OCI-LY7 (cell line): Measurements from ENCODE around the gene DEFB131A. TPM values are rescaled to one million over a fixed set of nuclear protein-coding genes. Genes with fewer than 3 reads are reported as not detected.
"Not testable (repeated sequence)": the region's sequence is repeated elsewhere in the genome, so short reads cannot be mapped to it uniquely, and the experiment has no call there.

Experiments used
- BruUV-seq: library from RNA; stranded (reverse); fragments of 400-500 nt; replicated peaks from 2 replicates; lab custom pipeline; 2021; lab: Mats Ljungman, UMichigan
- CTCF ChIA-PET: fragments of 300-600 bp; sonication (Branson Sonifier 250); formaldehyde crosslinking; loops from one replicate; lab custom pipeline; 2022; ENCODE audit warnings: antibody characterized with exemption; ENCODE audit not compliant: unreplicated experiment; lab: Charles Lee
- POLR2A ChIA-PET: fragments of 300-600 bp; sonication (Branson Sonifier 250); formaldehyde crosslinking; loops from one replicate; lab custom pipeline; 2022; ENCODE audit warnings: antibody characterized with exemption; lab: Charles Lee
- DNase-seq: peaks from one replicate; pipeline ENCODE4 v3.0.0-alpha.2; 2015; ENCODE audit warnings: low spot score
- H2AFZ ChIP-seq: fragments of 200-600 bp; sonication (generic), shearing (Covaris generic); 2 replicates; pipeline ENCODE4 v1.6.1; 2014; ENCODE audit warnings: mild to moderate bottlenecking, antibody characterized with exemption, low read length, moderate library complexity
- H3K27ac ChIP-seq: fragments of 200-600 bp; sonication (generic); 2 replicates; pipeline ENCODE4 v1.5.1; 2014; ENCODE audit warnings: mixed run types, low read depth, mild to moderate bottlenecking, moderate library complexity, low read length, inconsistent platforms; ENCODE audit not compliant: poor library complexity, severe bottlenecking
- H3K36me3 ChIP-seq: fragments of 200-600 bp; sonication (generic); 2 replicates; pipeline ENCODE4 v1.6.1; 2014; ENCODE audit warnings: mild to moderate bottlenecking, antibody characterized with exemption, low read length, moderate library complexity, mixed read lengths; ENCODE audit not compliant: insufficient read depth
- H3K4me1 ChIP-seq: fragments of 200-600 bp; sonication (generic); 2 replicates; pipeline ENCODE4 v1.5.1; 2014; ENCODE audit warnings: mild to moderate bottlenecking, low read length; ENCODE audit not compliant: insufficient read depth, poor library complexity, severe bottlenecking
- H3K4me2 ChIP-seq: fragments of 200-600 bp; sonication (generic); 2 replicates; pipeline ENCODE4 v1.6.1; 2014; ENCODE audit warnings: mild to moderate bottlenecking, low read length
- H3K4me3 ChIP-seq: fragments of 200-600 bp; sonication (generic); 2 replicates; pipeline ENCODE4 v1.5.1; 2014; ENCODE audit warnings: mild to moderate bottlenecking, low read depth, low read length; ENCODE audit not compliant: poor library complexity, severe bottlenecking
- H3K79me2 ChIP-seq: fragments of 200-600 bp; sonication (generic); 2 replicates; pipeline ENCODE4 v1.6.1; 2016; ENCODE audit warnings: low read depth, mild to moderate bottlenecking, low read length, moderate library complexity, mixed read lengths; ENCODE audit not compliant: insufficient read depth
- H3K9me2 ChIP-seq: fragments of 200-600 bp; sonication (generic); 2 replicates; pipeline ENCODE4 v1.6.1; 2016; ENCODE audit warnings: mild to moderate bottlenecking, low read length, mixed read lengths; ENCODE audit not compliant: insufficient read depth
- H3K9me3 ChIP-seq: fragments of 200-600 bp; sonication (generic); 2 replicates; pipeline ENCODE4 v1.6.1; 2014; ENCODE audit warnings: mild to moderate bottlenecking, mixed run types, low read length, mixed read lengths
- H4K20me1 ChIP-seq: fragments of 200-600 bp; sonication (generic); 2 replicates; pipeline ENCODE4 v1.6.1; 2014; ENCODE audit warnings: mild to moderate bottlenecking, antibody characterized with exemption, low read length, moderate library complexity, mixed read lengths; ENCODE audit not compliant: insufficient read depth
- intact Hi-C: fragments of 100-400 bp; cut with micrococcal nuclease; formaldehyde crosslinking; loops from one replicate; pipeline ENCODE4 v1.10.0; 2022; ENCODE audit not compliant: unreplicated experiment
- total RNA-seq, 2 experiments: library from RNA; depleted of rRNA in 1 of 2; stranded (reverse); fragments of >200 nt in 1 of 2; shearing (Covaris generic) in 1 of 2; gene quantifications; 2 replicates each; pipeline ENCODE4 v1.2.3, GENCODE V29; 2014 to 2022

DEFB131A gene
- total RNA-seq, 2 experiments from 2014 or later = not detected

- H3K27ac ChIP-seq, H3K9me2 ChIP-seq, BruUV-seq, H3K36me3 ChIP-seq, H4K20me1 ChIP-seq, H3K4me2 ChIP-seq, H3K79me2 ChIP-seq, H3K9me3 ChIP-seq, H2AFZ ChIP-seq, POLR2A ChIA-PET, H3K4me1 ChIP-seq, H3K4me3 ChIP-seq, DNase-seq, CTCF ChIA-PET: not testable (repeated sequence)
- intact Hi-C loops = loop anchor here (2.0 kb wide), 1 partner anchor 27 kb away; no protein-coding TSS in a partner anchor
These were observed 10.1 kb downstream of the DEFB131A start for GRCh38 chr4:9454284-9454683.

DNA sequence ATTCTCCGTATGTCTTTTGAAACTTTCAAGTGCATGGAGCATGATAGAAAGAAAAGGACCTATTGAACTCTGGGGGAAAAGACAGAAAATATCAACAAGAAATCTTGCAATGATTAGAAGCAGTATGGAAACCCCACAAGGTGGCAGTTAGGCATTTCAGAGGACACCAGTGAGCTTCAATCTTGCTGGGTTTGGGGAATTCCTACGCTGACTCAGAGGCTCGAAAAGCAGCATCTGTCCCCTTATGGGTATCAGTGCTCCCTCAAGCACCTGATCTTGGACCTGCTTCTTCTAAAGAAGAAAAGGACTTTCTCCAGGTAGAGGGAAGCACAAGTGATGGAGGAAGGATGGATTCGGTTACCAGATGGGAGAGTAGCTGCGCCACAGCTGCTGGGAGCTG is 10.8 kb downstream of the DEFB131A start:
- BruUV-seq, H3K4me2 ChIP-seq, H3K4me3 ChIP-seq, H4K20me1 ChIP-seq, H3K9me3 ChIP-seq, H2AFZ ChIP-seq, POLR2A ChIA-PET, H3K9me2 ChIP-seq, CTCF ChIA-PET, H3K79me2 ChIP-seq, H3K4me1 ChIP-seq, H3K36me3 ChIP-seq, H3K27ac ChIP-seq, DNase-seq: not testable (repeated sequence)
- intact Hi-C loops = loop anchor here (2.0 kb wide), 1 partner anchor 26 kb away; no protein-coding TSS in a partner anchor

- H2AFZ ChIP-seq, DNase-seq, CTCF ChIA-PET, H3K9me3 ChIP-seq, H3K4me2 ChIP-seq, H3K27ac ChIP-seq, H3K9me2 ChIP-seq, H3K36me3 ChIP-seq, H3K79me2 ChIP-seq, intact Hi-C loops, BruUV-seq, H3K4me1 ChIP-seq, POLR2A ChIA-PET, H4K20me1 ChIP-seq, H3K4me3 ChIP-seq: not testable (repeated sequence)
These were observed 35.3 kb downstream of the DEFB131A start for GRCh38 chr4:9479466-9479865.

GRCh38 chr4:9480066-9480465 is 35.9 kb downstream of the DEFB131A start:
- H4K20me1 ChIP-seq, H3K9me2 ChIP-seq, CTCF ChIA-PET, H3K4me3 ChIP-seq, H3K79me2 ChIP-seq, H3K4me2 ChIP-seq, DNase-seq, POLR2A ChIA-PET, BruUV-seq, H3K27ac ChIP-seq, H3K9me3 ChIP-seq, H2AFZ ChIP-seq, H3K36me3 ChIP-seq, H3K4me1 ChIP-seq: not testable (repeated sequence)
- intact Hi-C loops = loop anchor here (2.0 kb wide), 1 partner anchor 25 kb away; no protein-coding TSS in a partner anchor

DNA sequence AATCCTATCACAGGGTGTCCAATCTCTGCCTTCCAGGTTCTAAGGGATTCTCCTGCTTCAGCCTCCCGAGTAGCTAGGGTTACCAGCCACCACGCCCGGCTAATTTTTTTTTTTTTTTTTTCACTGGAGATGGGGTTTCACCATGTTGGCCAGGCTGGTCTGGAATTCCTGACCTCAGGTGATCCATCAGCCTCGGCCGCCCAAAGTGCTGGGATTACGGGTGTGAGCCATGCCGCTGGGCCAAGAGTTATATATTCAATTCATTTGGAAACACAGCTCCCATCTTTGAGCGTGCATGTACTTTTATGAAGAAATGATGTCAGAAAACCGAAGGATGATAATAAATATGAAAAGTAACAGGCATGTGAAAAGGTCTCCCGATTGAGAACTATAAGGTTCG is 38.7 kb downstream of the DEFB131A start:
- H3K4me3 ChIP-seq, H3K79me2 ChIP-seq, H3K4me1 ChIP-seq, DNase-seq, H2AFZ ChIP-seq, CTCF ChIA-PET, H3K9me2 ChIP-seq, intact Hi-C loops, POLR2A ChIA-PET, H3K27ac ChIP-seq, BruUV-seq, H3K4me2 ChIP-seq, H3K9me3 ChIP-seq, H4K20me1 ChIP-seq, H3K36me3 ChIP-seq: not testable (repeated sequence)

- POLR2A ChIA-PET, H3K4me2 ChIP-seq, intact Hi-C loops, H3K4me3 ChIP-seq, DNase-seq, CTCF ChIA-PET, H3K9me2 ChIP-seq, H2AFZ ChIP-seq, H3K4me1 ChIP-seq, H4K20me1 ChIP-seq, H3K79me2 ChIP-seq, H3K36me3 ChIP-seq, H3K9me3 ChIP-seq, H3K27ac ChIP-seq, BruUV-seq: not testable (repeated sequence)
These were observed 39.5 kb downstream of the DEFB131A start for GRCh38 chr4:9483682-9484081.

- H3K4me3 ChIP-seq, H4K20me1 ChIP-seq, BruUV-seq, CTCF ChIA-PET, H3K9me3 ChIP-seq, H3K36me3 ChIP-seq, H3K4me2 ChIP-seq, POLR2A ChIA-PET, H3K4me1 ChIP-seq, H3K9me2 ChIP-seq, H3K79me2 ChIP-seq, H3K27ac ChIP-seq, intact Hi-C loops, DNase-seq, H2AFZ ChIP-seq: not testable (repeated sequence)
These were observed 42.7 kb downstream of the DEFB131A start for GRCh38 chr4:9486880-9487279.
